RWPE1 (cell line): Measurements from ENCODE around the gene EFNA3.

Experiments used
- CTCF ChIA-PET: fragments of 350-600 bp; sonication (Branson Sonifier 250); formaldehyde crosslinking; extraction: SDS; loops from one replicate; lab custom pipeline; 2021; lab: Yijun Ruan, JAX
- POLR2A ChIA-PET: fragments of 400-600 bp; formaldehyde crosslinking; extraction: SDS; loops from one replicate; lab custom pipeline; 2020; ENCODE audit warnings: antibody characterized with exemption; ENCODE audit not compliant: low non-redundant PET; lab: Yijun Ruan, JAX
- DNase-seq: peaks from one replicate; pipeline ENCODE4 v3.0.0; 2012; ENCODE audit warnings: low spot score
- H3K27ac ChIP-seq: fragments of 450-650 bp; 2 replicates; pipeline ENCODE4 v1.5.1; 2017
- CTCF ChIP-seq: fragments of 450-650 bp; conservative IDR thresholded peaks from 2 replicates; pipeline ENCODE4 v1.5.1; 2017; ENCODE audit warnings: low read depth, mild to moderate bottlenecking

The EFNA3 gene

GRCh38 chr1:155064832-155065429 lies 13.7 kb upstream of the EFNA3 start:
- TF ChIP-seq CTCF = no peak
- DNase-seq = no peak
- CTCF ChIA-PET = interaction anchor here (0.5 to 2.0 kb wide), 3 partner anchors 14 to 100 kb away, joined by 3 to 5 read pairs (median 3); partner anchors contain the start of gene ADAM15
- 0 out of 2 replicates have a peak overlapping the region, but pooled peaks have one; percentile 22 for H3K27ac ChIP-seq
- POLR2A ChIA-PET = no interaction called here

GRCh38 chr1:155066777-155067176 lies 11.9 kb upstream of the EFNA3 start:
- POLR2A ChIA-PET = no interaction called here
- no peak for TF ChIP-seq CTCF
- peak overlapping the region; percentile 85 for H3K27ac ChIP-seq
- CTCF ChIA-PET = interaction anchor here (2.0 kb wide), 1 partner anchor 18 kb away, joined by 8 read pairs; no protein-coding TSS in a partner anchor
- DNase-seq = no peak

- ChIA-PET POLR2A (no interaction called here), CTCF (interaction anchor here (0.7 to 1.1 kb wide), 2 partner anchors 68 to 98 kb away, joined by 3 to 4 read pairs; no protein-coding TSS in a partner anchor)
- H3K27ac ChIP-seq = peak overlapping the region; percentile 85
- DNase-seq = no peak
- TF ChIP-seq CTCF = no peak
Measured at GRCh38 chr1:155068599-155068998, 10.0 kb upstream of the EFNA3 start.

GRCh38 chr1:155069551-155070157 lies 9.0 kb upstream of the EFNA3 start:
- peak overlapping the region; percentile 85 for H3K27ac ChIP-seq
- ChIA-PET POLR2A (interaction anchor here (1.1 kb wide), 1 partner anchor 9 kb away, joined by 3 read pairs; the partner anchor contains the start of gene EFNA3), CTCF (interaction anchor here (0.6 to 1.9 kb wide), 4 partner anchors 14 to 27 kb away, joined by 3 to 6 read pairs (median 4); no protein-coding TSS in a partner anchor)
- no peak for DNase-seq
- TF ChIP-seq CTCF = no peak

- TF ChIP-seq CTCF = no peak
- ChIA-PET POLR2A (interaction anchor here (1.1 kb wide), 1 partner anchor 9 kb away, joined by 3 read pairs; the partner anchor contains the start of gene EFNA3), CTCF (interaction anchor here (0.6 to 1.9 kb wide), 5 partner anchors 10 to 28 kb away, joined by 3 to 6 read pairs (median 4); no protein-coding TSS in a partner anchor)
- peak overlapping the region; percentile 85 for H3K27ac ChIP-seq
- no peak for DNase-seq
Measured at GRCh38 chr1:155070158-155070621, 8.4 kb upstream of the EFNA3 start.
